Skeletal muscle satellite cell (primary cell): ENCODE results near the gene CYP4V2.

Source experiments
- H3K27me3 ChIP-seq: 2 replicates; pipeline ENCODE4 v1.7.0; 2013; ENCODE audit warnings: low read length; ENCODE audit not compliant: control insufficient read depth, insufficient read depth
- H3K36me3 ChIP-seq: 2 replicates; pipeline ENCODE4 v1.7.0; 2013; ENCODE audit warnings: mild to moderate bottlenecking, control low read depth, low read length; ENCODE audit not compliant: insufficient read depth
- H3K4me1 ChIP-seq: 2 replicates; pipeline ENCODE4 v1.7.0; 2013; ENCODE audit warnings: low read length; ENCODE audit not compliant: control insufficient read depth, insufficient read depth
- H3K4me2 ChIP-seq: 2 replicates; pipeline ENCODE4 v1.7.0; 2013; ENCODE audit warnings: mild to moderate bottlenecking, low read length
- H3K4me3 ChIP-seq: 2 replicates; pipeline ENCODE4 v1.7.0; 2013; ENCODE audit warnings: low read length
- H3K9ac ChIP-seq: 2 replicates; pipeline ENCODE4 v1.7.0; 2013; ENCODE audit warnings: mild to moderate bottlenecking, low read depth, low read length, moderate library complexity
- H3K9me3 ChIP-seq: replicated peaks from 2 replicates; pipeline ENCODE4 v1.7.0; 2013; ENCODE audit warnings: mild to moderate bottlenecking, control low read depth, low read length

The CYP4V2 gene

DNA sequence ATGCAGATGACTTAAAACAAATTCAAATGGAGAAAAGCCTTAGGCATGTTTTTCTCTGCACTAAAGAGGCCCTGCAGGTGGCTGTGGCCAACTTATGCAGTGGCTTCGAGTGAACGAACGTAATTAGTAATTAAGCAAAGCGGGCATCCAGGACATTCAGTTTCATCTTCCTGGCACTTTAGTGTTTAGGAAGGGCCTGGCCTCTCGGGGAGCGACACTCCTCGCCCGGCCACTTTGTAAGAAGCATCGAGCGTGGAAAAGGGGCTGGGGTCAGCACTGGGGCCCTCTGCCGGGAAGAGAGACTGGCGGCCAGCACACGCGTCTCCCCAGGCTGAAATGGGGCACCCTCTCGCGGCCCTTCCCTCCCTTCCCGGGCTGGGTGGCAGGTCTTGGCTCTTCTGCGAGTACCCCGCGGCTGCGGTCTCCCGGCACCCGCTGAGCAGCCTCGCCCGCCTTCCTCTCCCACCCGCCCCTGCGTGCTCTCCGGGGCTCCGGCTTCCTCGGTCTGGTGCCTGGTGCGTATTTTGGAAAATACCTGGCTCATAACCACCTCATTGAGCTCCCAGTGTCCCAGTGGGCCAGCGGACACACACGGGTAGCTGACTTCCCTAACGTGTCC, 677 bp upstream of the CYP4V2 start:
- Histone ChIP-seq H3K36me3 (no peaks in the 10 kb centered on the region), H3K9ac (peak overlapping the region; percentile 90), H3K4me2 (peak overlapping the region; percentile 79), H3K4me1 (peaks cover 7% of the 10 kb centered on the region), H3K9me3 (no peaks in the 10 kb centered on the region), H3K4me3 (peak overlapping the region; percentile 97), H3K27me3 (no peaks in the 10 kb centered on the region)

DNA sequence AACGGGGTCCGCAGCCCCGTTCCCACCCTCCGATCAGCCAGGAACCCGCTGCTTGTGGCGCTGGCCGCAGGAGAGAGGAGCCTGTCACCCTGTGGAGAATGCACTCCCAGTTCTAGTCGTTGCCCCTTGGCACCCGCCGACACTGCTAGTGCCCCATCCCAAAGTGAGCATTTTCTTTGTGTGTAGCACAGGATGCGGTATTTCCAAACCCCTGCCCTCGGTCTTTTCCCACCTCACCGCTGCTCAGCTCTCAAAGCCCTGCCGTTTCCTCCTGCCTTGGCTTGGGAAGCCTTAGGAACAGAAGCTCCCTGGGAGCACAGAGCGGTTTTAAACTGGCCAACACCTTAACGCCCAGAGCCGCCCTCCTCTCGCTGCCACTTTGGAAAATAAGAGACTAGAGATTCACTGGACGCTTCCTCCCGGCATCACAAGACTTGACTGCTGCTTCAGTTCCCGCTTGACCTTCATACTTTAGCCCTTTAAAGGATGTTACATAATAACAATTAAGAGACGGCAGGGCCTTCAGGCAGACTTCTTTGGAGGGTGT, 772 bp downstream of the CYP4V2 start:
- Histone ChIP-seq H3K36me3 (peaks cover 3% of the 10 kb centered on the region), H3K9me3 (no peaks in the 10 kb centered on the region), H3K27me3 (no peaks in the 10 kb centered on the region), H3K4me3 (peak overlapping the region; percentile 97), H3K4me1 (peaks cover 7% of the 10 kb centered on the region), H3K4me2 (peak overlapping the region; percentile 79), H3K9ac (peak overlapping the region; percentile 90)

DNA sequence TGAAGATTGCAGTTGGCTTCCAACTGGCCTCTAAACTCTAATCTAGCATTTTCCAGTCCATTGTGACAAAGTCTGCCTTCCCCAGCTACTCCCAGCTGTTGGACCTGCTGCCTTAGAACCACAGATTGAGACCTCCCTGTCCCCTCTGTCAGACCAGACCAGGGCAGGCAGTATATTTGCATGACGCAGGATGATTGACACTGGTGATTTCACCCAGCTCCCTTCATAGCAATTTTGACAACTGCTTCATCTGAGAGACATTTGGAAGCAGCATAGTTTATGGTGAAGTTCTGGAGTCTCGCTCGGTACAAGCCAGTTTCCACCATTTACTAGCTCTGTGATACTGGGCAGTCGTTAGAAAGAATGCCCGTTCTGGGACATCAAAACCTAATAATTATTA, 2.5 kb downstream of the CYP4V2 start:
- no peaks in the 10 kb centered on the region for H3K9me3 ChIP-seq
- no peak overlapping the region for H3K4me2 ChIP-seq
- no peak overlapping the region for H3K4me3 ChIP-seq
- no peaks in the 10 kb centered on the region for H3K27me3 ChIP-seq
- H3K36me3 ChIP-seq = peaks cover 9% of the 10 kb centered on the region
- no peak overlapping the region for H3K9ac ChIP-seq
- peaks cover 7% of the 10 kb centered on the region for H3K4me1 ChIP-seq

DNA sequence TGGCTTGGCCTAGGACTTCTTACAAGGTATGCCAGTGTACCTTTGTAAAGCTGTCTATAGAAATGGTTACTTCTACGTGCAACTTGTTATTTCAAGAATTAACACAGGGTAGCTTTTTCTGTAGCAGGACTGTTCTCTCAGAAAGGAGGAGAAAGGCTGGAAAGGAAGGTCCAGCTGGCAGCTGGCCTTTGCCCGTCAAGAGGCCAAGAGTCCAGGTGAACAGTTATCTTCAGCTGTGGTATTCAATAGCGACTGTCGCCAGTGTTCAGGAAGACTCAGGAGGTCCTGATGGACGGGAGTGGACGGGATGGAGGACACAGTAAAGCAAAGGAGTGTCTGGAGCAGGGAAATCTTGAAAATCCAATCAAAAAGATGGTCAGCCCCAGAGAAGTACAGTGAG, 4.7 kb downstream of the CYP4V2 start:
- no peaks in the 10 kb centered on the region for H3K9me3 ChIP-seq
- no peak overlapping the region for H3K9ac ChIP-seq
- H3K27me3 ChIP-seq = no peaks in the 10 kb centered on the region
- peaks cover 9% of the 10 kb centered on the region for H3K36me3 ChIP-seq
- H3K4me3 ChIP-seq = no peak overlapping the region
- no peak overlapping the region for H3K4me2 ChIP-seq
- H3K4me1 ChIP-seq = peaks cover 7% of the 10 kb centered on the region

DNA sequence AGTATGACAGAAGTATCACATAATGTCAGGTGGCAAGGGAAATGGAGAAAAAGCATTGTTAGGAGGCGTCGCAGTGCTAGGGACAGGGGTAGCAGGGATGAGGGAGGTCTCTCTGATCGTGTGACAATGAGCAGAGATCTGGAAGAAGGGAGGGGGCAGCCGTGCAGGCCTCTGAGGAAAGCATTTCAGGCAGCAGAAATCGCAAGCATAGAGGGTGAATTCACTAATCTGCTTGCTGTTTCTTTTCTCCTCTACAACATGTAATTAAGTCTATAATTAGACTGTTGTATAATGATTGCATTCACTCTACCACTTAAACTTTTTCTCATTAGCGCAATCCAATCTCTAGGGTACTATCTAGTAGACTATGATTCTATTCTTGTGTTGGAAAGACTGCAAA, 9.1 kb downstream of the CYP4V2 start:
- Histone ChIP-seq H3K36me3 (peaks cover 9% of the 10 kb centered on the region), H3K9ac (no peak overlapping the region), H3K4me3 (no peak overlapping the region), H3K4me1 (no peaks in the 10 kb centered on the region), H3K27me3 (no peaks in the 10 kb centered on the region), H3K4me2 (no peak overlapping the region), H3K9me3 (no peaks in the 10 kb centered on the region)

DNA sequence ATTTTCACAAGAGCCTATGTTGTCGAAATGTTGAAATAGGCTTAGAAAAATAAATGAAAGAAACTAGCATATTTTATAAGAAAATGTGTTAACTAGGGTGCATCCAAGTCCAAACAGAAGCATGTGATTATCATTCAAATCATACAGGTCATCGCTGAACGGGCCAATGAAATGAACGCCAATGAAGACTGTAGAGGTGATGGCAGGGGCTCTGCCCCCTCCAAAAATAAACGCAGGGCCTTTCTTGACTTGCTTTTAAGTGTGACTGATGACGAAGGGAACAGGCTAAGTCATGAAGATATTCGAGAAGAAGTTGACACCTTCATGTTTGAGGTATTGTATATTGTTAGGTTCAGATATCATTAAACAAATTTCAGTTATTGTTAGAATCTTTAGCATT, 9.6 kb downstream of the CYP4V2 start:
- no peak overlapping the region for H3K4me3 ChIP-seq
- H3K27me3 ChIP-seq = no peaks in the 10 kb centered on the region
- H3K9me3 ChIP-seq = no peaks in the 10 kb centered on the region
- peaks cover 9% of the 10 kb centered on the region for H3K36me3 ChIP-seq
- H3K4me2 ChIP-seq = no peak overlapping the region
- no peak overlapping the region for H3K9ac ChIP-seq
- no peaks in the 10 kb centered on the region for H3K4me1 ChIP-seq

DNA sequence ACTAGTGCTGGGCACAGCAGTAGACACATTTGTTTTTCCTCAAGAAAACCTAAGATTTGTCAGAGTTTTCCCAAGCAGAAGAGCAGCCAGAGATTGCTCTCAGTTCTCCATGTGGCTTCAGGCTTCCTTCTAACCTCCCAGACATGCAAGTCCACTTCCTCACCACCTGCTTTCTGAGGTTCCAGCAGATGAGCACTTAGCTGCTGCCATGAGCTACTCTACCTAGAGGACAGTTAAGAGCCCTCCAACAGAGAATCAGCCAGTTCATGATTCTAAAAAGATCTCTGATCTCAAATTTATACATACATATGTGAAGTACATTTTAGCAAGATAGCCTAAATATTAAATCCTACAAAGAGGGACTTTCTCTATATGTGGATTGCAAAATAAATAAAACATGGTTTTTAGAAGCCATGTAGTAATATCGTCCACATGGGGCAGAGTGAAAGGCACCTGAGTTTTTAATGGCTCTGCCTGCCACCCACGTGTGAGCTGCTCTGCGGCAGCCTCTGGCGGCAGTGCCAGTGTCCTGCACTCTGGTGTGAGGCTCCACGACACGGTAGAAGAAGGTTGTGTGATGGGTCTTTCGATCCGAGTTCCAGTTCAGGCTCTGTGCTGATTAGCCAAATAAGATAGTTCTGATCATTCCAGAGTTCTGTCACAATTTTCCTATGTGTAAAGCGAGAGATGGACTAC, 10.3 kb downstream of the CYP4V2 start:
- Histone ChIP-seq H3K4me3 (no peak overlapping the region), H3K27me3 (no peaks in the 10 kb centered on the region), H3K9me3 (no peaks in the 10 kb centered on the region), H3K36me3 (peaks cover 9% of the 10 kb centered on the region), H3K4me1 (no peaks in the 10 kb centered on the region), H3K4me2 (no peak overlapping the region), H3K9ac (no peak overlapping the region)

DNA sequence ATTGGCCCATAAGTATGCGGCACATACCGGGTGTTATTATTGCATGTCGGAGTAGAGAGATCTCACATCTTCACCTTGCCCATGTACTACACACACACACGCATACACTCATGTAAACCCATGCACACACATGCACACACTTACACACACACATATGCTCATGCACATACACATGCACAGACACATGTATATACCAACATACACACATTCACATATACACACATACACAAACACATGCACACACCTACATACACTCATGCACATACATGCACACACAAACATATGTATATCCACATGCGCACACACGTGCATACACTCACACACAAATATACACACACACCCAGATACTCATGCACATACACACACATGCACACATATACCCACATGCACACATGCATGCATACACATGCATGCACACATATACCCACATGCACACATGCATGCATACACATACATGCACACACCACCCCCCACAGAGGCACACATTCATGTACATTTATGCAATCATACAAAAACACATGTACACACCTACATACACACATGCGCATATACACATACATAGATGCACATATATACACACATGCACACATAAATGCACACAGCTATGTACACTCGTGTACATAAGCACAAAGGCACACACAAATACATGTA, 11.2 kb downstream of the CYP4V2 start:
- Histone ChIP-seq H3K36me3 (peaks cover under 1% of the 10 kb centered on the region), H3K9ac (no peak overlapping the region), H3K27me3 (no peaks in the 10 kb centered on the region), H3K4me1 (no peaks in the 10 kb centered on the region), H3K4me3 (no peak overlapping the region), H3K4me2 (no peak overlapping the region), H3K9me3 (no peaks in the 10 kb centered on the region)

DNA sequence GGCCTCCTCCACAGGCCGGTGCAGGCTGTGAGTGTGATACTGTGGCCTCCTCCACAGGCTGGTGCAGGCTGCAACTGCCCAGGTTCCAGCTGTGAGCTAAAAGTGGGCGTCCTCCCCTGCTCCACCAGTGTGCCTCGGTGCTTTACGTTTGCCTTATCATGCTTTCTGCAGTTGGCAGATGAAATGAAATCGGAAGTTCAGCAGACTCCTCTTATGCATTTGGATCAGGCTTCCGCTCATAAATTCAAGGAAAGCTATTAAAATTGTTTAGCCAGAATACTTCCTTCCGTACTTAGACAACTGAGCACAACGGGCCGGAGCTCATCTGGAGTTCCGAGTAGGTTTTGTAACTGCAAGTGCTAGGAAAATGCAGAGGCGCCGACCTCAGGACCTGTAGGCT, 12.0 kb downstream of the CYP4V2 start:
- H3K9me3 ChIP-seq = no peaks in the 10 kb centered on the region

DNA sequence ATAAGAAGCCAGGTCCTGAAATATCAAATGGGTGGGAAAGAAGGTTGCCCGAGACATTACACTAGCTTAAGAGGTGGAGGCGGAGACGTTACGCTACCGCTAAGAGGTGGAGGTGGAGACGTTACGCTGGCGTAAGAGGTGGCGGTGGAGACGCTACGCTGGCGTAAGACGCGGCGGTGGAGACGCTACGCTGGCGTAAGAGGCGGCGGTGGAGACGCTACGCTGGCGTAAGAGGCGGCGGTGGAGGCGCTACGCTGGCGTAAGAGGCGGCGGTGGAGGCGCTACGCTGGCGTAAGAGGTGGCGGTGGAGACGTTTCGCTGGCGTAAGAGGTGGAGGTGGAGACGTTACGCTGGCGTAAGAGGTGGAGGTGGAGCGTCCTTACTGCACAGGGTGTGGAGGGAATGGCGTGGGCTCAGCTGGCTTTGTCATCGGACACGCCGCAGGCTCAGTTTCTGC, 12.8 kb downstream of the CYP4V2 start:
- Histone ChIP-seq H3K4me3 (peak overlapping the region; percentile 52), H3K4me1 (no peaks in the 10 kb centered on the region)

More for the DNA sequence above, 12.0 kb downstream of the CYP4V2 start:
- H3K27me3 ChIP-seq = no peaks in the 10 kb centered on the region
- H3K36me3 ChIP-seq = no peaks in the 10 kb centered on the region
- peak overlapping the region; percentile 52 for H3K4me3 ChIP-seq
- H3K4me1 ChIP-seq = no peaks in the 10 kb centered on the region
- peak overlapping the region; percentile 39 for H3K4me2 ChIP-seq
- peak overlapping the region; percentile 44 for H3K9ac ChIP-seq

DNA sequence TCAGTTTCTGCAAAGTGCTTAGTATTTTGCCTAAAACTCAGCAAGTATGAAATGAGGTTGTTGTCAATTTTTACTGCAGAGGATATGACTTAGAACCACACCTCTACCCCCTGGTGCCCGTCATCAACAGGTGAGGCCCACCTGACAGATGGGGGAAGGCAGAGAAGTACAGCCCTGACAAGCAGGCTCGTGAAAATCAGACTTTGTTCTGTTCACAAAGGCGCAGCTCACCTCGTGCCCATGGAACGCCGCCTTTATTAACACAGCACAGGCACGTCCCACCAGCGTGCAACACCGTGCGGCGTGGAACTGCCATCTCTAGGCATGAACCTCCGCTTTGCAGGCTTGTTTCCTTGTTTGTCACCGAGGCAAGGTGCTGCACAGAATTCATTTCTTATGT, 13.3 kb downstream of the CYP4V2 start:
- Histone ChIP-seq H3K9me3 (no peaks in the 10 kb centered on the region), H3K9ac (peak overlapping the region; percentile 59), H3K36me3 (peaks cover 10% of the 10 kb centered on the region), H3K4me3 (peak overlapping the region; percentile 52), H3K27me3 (no peaks in the 10 kb centered on the region), H3K4me2 (peak overlapping the region; percentile 65), H3K4me1 (no peaks in the 10 kb centered on the region)

More for the DNA sequence above, 12.8 kb downstream of the CYP4V2 start:
- H3K4me2 ChIP-seq = peak overlapping the region; percentile 65
- no peaks in the 10 kb centered on the region for H3K9me3 ChIP-seq
- peak overlapping the region; percentile 59 for H3K9ac ChIP-seq
- no peaks in the 10 kb centered on the region for H3K27me3 ChIP-seq
- H3K36me3 ChIP-seq = peaks cover 5% of the 10 kb centered on the region
